Osteocyte (in vitro differentiated cells): ENCODE results near the gene WDFY3. TPM values are rescaled to one million over a fixed set of nuclear protein-coding genes. Genes with fewer than 3 reads are reported as not detected.
A peak's percentile ranks its signal among the peaks of the same experiment; 100 is the strongest.

Source experiments
- DNase-seq: peaks from one replicate; pipeline ENCODE4 v3.0.0; 2021; ENCODE audit warnings: mixed read lengths; ENCODE audit not compliant: unreplicated experiment; ENCODE audit errors: extremely low spot score
- H3K27ac Mint-ChIP-seq: one replicate; pipeline ENCODE4 v1.8.0; 2021; ENCODE audit warnings: mild to moderate bottlenecking, mixed read lengths; ENCODE audit not compliant: unreplicated experiment
- H3K27me3 Mint-ChIP-seq: one replicate; pipeline ENCODE4 v1.8.0; 2021; ENCODE audit warnings: mixed read lengths; ENCODE audit not compliant: unreplicated experiment
- H3K36me3 Mint-ChIP-seq: one replicate; pipeline ENCODE4 v1.8.0; 2021; ENCODE audit warnings: mixed read lengths; ENCODE audit not compliant: unreplicated experiment
- H3K4me1 Mint-ChIP-seq: one replicate; pipeline ENCODE4 v1.8.0; 2021; ENCODE audit warnings: mixed read lengths; ENCODE audit not compliant: unreplicated experiment
- H3K4me3 Mint-ChIP-seq: one replicate; pipeline ENCODE4 v1.8.0; 2021; ENCODE audit warnings: mild to moderate bottlenecking, moderate library complexity, mixed read lengths; ENCODE audit not compliant: unreplicated experiment
- H3K9me3 Mint-ChIP-seq: one replicate; pipeline ENCODE4 v1.8.0; 2021; ENCODE audit warnings: mixed read lengths; ENCODE audit not compliant: unreplicated experiment
- total RNA-seq: library from RNA; stranded (reverse); gene quantifications from 2 replicates; pipeline ENCODE4 v1.2.1, GENCODE V29; 2021
- TF ChIP-seq, protein P1 (sequence below): fragments of 200-600 bp; sonication (generic); IDR thresholded peaks from 2 replicates; pipeline ENCODE4 v1.5.0; 2021; ENCODE audit warnings: antibody characterized with exemption, mild to moderate bottlenecking, moderate library complexity

WDFY3 gene
- total RNA-seq, 1 donor from 2014 or later = 91.4 TPM

DNA sequence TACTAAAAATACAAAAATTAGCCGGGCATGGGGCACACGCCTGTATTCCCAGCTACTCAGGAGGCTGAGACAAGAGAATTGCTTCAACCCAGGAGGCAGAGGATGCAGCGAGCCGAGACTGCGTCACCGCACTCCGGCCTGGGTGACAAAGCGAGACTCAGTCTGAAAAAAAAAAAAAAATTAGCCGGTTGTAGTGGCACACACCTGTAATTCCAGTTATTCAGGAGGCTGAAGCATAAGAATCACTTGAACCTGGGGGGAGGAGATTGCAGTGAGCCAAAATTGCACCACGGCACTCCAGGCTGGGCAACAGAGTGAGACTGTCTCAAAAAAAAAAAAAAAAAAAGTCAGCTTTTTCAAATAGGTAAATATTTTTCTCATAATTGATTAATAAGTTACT is 71.9 kb downstream of the WDFY3 start:
- no peaks in the 10 kb centered on the region for H3K9me3 Mint-ChIP-seq
- H3K27me3 Mint-ChIP-seq = no peaks in the 10 kb centered on the region
- H3K4me1 Mint-ChIP-seq = peaks cover 21% of the 10 kb centered on the region
- no peak overlapping the region for H3K27ac Mint-ChIP-seq
- DNase-seq = no peak
- peaks cover 8% of the 10 kb centered on the region for H3K36me3 Mint-ChIP-seq
- no peak overlapping the region for H3K4me3 Mint-ChIP-seq
- TF ChIP-seq, protein P1, sequence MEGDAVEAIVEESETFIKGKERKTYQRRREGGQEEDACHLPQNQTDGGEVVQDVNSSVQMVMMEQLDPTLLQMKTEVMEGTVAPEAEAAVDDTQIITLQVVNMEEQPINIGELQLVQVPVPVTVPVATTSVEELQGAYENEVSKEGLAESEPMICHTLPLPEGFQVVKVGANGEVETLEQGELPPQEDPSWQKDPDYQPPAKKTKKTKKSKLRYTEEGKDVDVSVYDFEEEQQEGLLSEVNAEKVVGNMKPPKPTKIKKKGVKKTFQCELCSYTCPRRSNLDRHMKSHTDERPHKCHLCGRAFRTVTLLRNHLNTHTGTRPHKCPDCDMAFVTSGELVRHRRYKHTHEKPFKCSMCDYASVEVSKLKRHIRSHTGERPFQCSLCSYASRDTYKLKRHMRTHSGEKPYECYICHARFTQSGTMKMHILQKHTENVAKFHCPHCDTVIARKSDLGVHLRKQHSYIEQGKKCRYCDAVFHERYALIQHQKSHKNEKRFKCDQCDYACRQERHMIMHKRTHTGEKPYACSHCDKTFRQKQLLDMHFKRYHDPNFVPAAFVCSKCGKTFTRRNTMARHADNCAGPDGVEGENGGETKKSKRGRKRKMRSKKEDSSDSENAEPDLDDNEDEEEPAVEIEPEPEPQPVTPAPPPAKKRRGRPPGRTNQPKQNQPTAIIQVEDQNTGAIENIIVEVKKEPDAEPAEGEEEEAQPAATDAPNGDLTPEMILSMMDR = no peak

DNA sequence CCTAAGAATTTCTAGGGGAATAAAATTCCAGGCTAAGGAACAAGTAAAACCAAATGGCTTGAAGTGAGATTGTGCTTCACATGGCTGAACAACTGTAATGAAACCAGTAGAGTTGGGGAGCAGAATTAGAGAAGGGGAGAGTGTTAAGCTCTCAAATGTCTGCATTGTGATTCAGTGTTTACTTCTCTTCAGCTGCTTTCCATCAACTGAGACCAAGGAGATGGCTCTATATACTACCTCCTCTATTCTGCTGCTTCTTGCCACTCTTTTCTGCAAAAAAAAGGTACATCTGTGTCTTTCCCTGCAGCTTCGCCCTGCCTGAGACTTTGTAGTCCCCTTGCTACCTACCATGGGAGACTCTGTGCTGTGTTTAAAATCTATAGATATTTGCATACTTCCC is 73.5 kb downstream of the WDFY3 start:
- Mint-ChIP-seq H3K27ac (peak overlapping the region; percentile 56), H3K4me1 (peaks cover 24% of the 10 kb centered on the region), H3K27me3 (no peaks in the 10 kb centered on the region), H3K4me3 (no peak overlapping the region), H3K9me3 (no peaks in the 10 kb centered on the region), H3K36me3 (peaks cover 11% of the 10 kb centered on the region)
- no peak for DNase-seq
- TF ChIP-seq, protein P1 = no peak

DNA sequence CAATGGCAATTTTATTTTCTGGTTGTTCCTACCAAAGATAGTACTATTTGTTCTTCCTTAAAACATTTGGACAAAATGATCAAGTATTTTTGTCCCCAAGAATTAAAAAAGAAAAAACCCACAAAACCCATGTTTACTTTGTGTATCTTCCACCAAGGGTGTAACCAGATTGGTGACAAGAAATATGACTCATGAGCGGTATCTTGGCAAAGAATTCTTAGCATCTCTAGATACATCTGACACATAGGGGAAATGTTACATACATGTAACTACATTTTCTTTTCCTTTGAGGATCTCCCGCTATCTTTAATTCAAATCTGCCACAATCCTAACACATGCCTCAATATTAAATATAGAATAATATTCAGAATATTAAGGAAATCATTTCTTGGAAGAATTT is 78.7 kb downstream of the WDFY3 start:
- no peaks in the 10 kb centered on the region for H3K9me3 Mint-ChIP-seq
- TF ChIP-seq, protein P1 = no peak
- peaks cover 23% of the 10 kb centered on the region for H3K4me1 Mint-ChIP-seq
- no peaks in the 10 kb centered on the region for H3K27me3 Mint-ChIP-seq
- no peak for DNase-seq
- H3K36me3 Mint-ChIP-seq = peaks cover 9% of the 10 kb centered on the region
- H3K4me3 Mint-ChIP-seq = no peak overlapping the region
- no peak overlapping the region for H3K27ac Mint-ChIP-seq

DNA sequence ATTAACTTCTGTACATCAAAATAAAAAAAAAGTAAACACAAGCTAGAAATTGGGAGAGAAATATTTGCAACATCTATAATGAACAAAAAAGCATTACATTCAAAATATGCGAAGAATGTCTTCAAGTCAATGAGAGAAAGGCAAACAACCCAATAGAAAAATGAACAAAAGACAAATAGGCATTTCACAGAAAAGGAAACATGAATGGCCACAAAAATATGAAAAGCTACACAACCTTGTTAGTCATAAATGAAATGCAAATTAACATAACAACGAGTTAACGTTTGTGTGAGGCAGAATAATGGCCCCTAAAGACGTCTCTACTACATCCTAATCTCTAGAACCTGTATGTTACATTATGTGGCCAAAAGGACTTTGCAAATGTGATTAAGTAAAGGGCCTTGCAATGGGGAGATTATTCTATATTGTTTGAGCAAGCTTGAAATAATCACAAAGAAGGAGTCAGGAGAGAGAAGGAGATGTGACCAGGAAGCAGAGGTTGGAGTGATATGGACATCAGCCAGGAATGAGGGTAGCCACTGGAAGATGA is 86.8 kb downstream of the WDFY3 start:
- Mint-ChIP-seq H3K4me1 (peaks cover 38% of the 10 kb centered on the region), H3K4me3 (no peak overlapping the region), H3K27ac (peak overlapping the region; percentile 54), H3K36me3 (peaks cover 10% of the 10 kb centered on the region), H3K9me3 (no peaks in the 10 kb centered on the region), H3K27me3 (no peaks in the 10 kb centered on the region)
- no peak for DNase-seq
- TF ChIP-seq, protein P1 = no peak

DNA sequence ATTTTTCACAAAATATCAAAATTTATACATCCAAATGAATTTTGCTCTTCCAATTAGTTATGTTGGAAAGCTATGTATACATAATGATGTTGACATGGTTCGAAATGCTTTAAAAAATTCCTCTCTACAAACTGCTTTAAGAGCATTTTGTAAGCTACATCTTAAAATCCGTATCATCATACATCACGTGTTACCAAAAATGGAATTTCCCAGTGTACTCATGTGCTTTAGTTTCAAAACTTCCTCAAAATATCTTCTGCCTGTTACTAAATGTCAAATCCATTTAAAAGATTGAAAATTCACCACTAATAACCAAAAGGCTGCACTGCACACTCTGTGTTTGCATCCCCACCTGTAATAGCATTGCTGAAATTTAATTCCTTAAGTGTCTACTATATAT is 87.9 kb downstream of the WDFY3 start:
- DNase-seq = no peak
- Mint-ChIP-seq H3K9me3 (no peaks in the 10 kb centered on the region), H3K27ac (peak overlapping the region; percentile 54), H3K4me1 (peaks cover 38% of the 10 kb centered on the region), H3K27me3 (no peaks in the 10 kb centered on the region), H3K4me3 (no peak overlapping the region), H3K36me3 (peaks cover 10% of the 10 kb centered on the region)
- TF ChIP-seq, protein P1 = no peak
